ENCODE results near the gene KCNG3.

Gene KCNG3

DNA sequence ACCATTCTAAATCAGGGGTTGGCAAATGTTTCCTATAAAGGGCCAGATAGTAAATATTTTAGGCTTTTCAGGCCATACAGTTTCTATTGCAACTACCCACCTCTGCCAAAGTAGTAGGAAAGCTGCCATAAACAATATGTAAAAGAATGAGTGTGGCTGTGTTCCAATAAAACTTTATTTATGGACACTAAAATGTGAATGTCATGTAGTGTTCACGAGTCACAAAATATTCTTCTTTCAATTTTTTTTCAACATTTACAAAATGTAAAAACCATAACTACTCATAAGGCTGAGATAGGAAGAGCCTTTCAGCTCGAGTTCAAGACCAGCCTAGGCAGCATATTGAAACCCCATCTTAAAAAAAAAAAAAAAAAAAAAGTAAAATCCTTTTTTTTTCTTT, 13.4 kb downstream of the KCNG3 start:
- DNase-seq: no peak

DNA sequence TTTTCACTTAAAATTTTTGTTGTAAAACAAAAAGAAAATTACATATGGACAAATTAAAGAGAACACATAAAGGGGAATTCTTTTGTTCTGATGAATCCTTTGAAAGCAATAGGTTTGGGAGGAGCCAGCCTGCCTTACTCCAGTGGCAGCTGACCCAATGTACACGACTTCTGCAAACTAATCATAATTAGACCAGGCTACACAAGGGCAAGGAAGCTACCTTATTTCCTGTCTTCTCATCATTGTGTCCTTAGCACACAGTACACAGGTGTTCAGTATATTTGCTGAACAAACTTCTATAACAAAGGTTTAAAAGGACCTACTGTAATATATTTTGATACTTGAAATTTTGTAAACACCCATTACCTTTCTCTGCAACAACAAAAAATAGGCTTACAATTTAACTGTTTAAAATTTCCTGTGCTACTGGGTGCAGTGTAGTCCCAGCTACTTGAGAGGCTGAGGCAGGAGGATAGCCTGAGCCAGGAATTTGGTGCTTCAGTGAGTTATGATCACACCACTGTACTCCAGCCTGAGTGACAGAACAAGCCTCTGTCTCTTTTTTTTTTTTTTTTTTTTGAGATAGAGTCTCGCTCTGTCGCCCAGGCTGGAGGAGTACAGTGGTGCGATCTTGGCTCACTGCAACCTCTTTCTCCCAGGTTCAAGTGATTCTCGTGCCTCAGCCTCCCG, 18.9 kb downstream of the KCNG3 start:
- DNase-seq: no peak

DNA sequence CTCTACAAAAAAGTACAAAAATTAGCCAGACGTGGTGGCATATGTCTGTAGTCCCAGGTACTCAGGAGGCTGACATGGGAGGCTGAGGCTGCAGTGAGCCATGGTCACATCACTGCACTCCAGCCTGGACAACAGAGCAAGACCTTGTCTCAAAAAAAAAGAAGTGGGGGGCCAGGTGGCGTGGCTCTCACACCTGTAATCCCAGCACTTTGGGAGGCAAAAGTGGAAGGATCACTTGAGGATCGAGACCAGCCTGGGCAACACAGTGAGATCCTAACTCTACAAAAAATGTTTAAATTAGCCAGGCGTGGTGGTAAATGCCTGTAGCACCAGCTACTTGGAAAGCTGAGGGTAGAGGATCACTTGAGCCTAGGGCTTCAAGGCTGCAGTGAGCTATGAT, 23.1 kb downstream of the KCNG3 start:
- no peak for DNase-seq

DNA sequence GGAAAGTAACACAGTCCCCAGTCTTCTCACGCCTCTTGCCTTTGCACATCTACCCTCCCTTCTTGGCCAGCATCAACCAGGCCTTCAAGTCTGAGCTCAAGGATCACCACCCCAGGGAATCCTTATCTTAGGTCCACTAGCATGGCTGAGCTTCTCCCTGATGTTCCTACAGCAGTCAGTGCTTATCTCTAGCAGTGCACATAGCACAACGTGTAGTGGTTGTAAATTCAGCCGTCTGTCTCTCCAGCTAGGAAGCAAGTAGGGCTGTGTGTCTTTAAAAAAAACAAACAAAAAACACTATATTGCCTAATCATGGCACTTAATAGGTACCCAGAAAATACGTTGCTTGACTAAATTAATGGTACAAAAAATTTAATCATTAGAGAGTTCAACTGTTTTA, 29.2 kb downstream of the KCNG3 start:
- peak; percentile 31 for DNase-seq

DNA sequence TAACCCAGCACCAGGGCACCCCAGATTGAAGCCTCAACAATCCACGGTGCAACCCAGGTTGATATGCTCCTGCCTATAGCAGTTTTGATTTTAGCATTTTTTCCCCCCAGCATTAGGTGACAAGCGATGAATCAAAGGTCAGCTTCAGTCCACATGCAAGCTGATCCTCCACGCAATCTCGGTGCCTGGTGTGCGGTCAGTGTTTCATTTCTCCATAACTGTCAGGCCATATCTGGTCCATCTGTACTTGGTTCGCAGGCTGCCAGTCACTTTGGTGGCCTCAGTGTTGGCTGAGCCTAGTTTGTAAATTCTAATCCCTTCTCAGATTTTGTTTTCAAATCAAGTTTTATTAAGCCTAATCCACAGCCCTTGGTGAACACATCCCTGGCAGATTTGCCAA, 30.2 kb downstream of the KCNG3 start:
- DNase-seq: peak; percentile 11

DNA sequence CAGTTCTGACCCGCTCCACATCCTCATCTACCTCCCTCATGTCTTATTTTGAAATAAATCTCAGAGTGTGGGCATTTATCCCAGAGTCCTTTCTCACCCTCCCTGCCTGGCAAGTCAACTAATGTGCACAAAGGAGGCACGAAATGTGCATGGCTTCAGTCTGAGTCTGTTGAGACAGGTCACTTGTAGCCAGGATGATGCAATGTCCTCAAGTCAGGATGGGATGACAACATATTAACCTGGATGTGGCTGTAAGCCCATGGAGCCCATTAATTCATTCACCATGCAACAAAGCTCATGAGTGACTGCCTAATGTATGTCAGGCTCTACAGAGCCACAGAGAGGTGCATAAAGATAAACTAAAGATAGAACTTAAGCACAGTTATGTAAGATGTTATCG, 34.5 kb downstream of the KCNG3 start:
- DNase-seq: no peak

DNA sequence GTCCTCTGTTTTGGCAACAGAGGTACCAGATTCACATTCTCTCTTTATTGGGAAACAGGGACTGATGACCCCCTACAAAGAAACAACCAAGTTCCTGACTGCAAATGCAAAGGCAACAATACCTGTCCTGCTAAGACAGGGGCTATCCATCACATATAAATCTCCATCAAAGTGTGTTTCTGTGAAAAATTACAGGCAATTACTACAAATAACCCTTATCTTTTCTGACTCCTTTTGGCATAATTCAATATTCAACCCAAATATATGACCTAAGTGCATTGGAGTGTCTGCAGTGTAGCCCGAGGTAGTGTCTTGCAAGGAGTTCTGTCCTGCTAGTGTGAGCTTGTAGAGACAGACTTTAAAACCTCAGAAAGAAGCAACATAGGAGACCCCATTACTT, 35.4 kb downstream of the KCNG3 start:
- DNase-seq: no peak

DNA sequence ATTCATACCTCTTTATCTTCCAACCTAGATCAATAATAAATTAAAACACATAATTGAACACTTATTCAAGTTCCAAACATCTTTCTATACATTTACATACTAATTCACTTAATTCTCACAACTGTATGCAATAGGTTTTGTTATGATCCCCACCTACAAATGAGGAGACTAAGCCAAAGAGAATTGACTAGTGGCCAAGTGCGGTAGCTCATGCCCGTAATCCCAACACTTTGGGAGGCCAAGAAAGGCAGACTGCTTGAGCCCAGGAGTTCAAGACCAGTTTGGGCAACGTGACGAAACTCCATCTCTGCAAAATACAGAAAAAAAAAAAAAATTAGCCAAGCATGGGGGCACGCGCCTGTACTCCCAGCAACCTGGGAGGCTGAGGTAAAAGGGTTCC, 36.8 kb downstream of the KCNG3 start:
- peak; percentile 25 for DNase-seq

DNA sequence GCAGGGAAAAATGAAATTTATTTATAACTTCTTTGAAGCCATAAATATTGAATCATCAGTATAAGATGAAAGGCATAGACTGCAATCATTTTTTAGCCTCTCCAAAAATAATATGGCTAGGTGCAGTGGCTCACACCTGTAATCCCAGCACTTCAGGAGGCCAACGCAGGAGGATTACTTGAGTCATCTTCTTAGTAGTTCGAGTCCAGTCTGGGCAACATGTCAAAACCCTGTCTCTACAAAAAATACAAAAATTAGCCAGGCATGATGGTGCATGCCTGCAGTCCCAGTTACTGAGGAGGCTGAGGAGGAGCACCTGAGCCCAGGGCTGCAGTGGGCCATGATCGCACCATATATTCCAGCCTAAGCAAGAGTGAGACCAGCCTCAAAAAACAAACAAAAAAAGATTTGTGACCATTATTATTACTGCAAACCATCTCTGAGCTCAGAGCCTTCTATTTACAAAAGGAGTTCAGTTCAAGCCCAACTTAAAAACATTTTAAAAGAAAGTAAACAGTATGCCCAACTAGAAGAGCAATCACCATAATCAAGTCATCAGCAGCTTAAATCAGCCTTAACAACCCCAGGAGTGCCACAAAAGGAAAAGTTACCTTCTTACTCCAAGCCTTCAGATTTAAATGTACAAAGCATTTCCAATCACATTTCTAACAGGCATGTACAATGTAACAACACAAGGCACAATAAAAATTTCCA, 37.5 kb downstream of the KCNG3 start:
- no peak for DNase-seq

DNA sequence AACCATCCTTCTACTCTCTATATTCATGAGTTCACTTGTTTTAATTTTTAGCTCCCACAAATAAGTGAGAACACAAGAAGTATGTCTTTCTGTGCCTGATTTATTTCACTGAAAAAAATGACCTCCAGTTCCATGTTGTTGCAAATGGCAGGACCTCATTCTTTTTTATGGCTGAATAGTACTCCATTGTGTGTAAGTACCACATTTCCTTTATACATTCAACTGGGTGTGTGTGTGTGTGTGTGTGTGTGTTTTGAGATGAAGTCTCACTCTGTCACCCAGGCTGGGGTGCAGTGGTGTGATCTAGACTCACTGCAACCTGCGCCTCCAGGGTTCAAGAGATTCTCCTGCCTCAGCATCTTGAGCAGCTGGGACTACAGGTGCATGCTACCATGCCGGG, 41.2 kb downstream of the KCNG3 start:
- DNase-seq: no peak

DNA sequence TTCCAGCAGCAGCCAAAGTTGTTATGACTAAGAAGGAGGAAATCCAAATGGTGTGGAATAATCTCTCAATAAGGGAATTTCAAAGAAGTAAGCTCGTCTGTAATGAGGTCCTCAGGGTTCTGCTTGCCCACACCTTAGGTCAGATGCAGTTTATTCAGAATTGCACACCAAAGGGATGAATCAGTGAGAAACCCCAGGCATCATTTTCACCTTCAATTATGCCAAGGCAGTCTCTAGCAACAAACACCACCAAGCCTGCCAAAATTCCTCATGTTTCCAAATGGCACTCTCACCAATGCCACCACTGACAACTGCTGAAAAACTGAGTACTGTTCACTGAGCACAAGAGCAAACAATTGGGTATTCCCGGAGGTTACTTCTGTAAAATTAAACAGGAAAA, 43.6 kb downstream of the KCNG3 start:
- no peak for DNase-seq

DNA sequence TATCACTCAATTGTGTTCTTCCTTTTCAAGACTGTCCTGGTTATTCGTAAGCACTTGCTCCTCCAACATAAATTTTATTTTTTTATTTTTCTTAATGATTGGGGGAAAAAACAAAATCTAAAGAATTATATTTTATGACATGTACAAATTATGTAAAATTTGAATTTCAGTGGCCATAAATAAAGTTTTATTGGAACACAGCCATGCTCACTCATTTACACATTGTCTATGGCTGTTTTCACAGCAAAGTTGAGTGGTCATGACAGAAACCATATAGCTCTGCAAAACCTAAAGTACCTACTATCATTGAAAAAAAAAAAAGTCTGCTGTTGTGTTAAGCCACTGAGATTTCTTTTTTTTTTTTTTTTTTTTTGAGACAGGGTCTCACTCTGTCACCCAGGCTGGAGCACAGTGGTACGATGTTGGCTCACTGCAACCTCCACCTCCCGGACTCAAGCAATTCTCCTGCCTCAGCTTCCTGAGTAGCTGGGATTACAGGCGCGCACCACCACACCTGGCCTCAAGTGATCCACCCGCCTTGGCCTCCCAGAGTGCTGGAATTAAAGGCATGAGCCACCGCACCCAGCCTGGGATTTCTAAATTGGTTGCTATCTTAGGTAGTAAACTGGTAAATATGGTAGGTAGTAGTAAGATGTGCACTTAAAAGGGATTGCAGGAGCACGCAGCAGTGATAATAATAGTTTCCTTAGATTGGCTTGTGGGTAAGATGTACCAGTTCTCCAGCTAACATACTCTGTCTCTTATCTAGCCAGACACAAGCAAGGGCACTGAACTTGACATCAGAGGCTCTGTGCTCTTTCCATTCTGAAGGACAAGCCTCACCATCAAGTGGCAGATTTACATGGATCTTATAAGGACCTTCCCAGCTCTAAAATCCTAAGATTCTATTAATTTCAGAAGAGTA, 44.4 kb downstream of the KCNG3 start:
- DNase-seq: no peak

DNA sequence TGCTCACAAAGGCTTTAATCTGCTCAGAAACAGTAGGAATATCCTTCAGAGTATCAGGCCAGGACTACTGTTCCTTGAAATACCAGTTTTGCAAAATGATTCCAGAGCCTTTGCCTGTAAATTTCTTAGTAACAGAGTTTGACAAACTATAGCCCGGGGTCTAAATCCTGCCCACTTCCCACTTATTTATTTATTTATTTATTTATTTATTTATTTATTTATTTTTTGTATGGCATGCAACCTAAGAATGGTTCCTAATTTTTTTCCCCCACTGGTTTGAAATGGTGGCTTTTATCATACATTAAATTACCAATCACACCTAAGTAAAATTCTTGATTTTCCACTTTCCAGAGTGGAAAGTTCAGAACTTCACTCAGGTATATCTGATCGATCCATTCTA, 45.6 kb downstream of the KCNG3 start:
- no peak for DNase-seq

DNA sequence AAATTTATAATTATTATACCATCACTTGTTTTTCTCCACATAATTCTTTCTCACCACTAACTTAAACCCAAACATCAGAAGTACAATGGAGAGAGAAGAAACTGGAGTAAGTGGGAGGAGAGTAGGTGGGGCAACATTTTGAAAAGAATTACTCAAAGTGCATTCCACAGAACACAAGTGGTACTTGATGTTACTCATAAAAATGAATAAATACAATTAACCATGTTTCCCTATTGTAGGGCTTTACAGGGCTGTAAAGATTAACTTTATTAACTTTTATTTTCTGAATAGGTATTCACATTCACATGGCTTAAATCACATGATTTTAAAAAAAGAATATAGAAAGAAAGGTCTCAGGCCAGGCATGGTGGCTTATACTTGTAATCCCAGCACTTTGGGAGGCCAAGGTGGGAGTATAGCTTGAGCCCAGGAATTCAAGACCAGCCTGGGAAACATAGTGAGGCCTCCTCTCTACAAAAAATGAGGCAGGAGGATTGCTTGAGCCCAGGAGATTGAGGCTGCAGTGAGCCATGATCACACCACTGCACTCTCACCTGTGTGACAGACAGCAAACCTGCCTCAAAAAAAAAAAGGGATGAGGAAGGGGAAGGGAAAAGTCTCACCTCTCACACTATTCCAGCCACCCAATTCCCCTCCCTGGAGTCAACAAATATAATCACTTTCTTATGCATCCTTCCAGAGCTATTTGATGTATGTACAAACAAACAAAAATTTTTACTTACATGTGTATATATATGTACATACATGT, 47.1 kb downstream of the KCNG3 start:
- no peak for DNase-seq

DNA sequence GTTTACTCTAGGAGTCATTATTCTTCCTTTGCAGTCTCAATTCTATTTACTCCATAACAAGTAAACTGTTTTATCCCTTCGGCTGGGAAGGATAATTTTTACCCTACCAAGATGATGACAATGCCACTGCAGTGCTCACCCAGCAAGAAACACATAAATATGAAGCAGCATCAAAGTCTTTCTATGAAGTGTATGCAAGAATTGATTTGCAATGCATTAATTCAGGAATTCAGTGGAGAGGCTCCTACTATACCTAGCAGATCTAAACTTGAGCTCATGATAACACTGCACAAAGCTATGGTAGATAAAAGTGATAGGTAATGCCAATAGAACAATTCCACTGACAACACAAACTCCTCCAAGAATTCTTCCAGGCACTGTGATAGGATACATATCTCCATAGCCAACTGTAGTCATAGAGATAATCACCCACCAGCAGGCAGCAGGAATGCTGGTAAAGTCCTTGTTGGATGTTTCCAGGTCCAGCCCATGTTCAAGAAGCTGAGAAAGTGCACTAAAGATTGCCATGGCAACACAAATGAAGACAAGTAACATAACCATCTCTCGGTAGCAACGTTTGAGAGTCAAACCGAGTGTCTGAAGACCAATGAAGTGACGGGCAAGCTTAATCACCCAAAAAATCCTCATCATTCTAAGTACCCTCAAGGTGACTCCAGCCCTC, 49.9 kb downstream of the KCNG3 start:
- no peak for DNase-seq

DNA sequence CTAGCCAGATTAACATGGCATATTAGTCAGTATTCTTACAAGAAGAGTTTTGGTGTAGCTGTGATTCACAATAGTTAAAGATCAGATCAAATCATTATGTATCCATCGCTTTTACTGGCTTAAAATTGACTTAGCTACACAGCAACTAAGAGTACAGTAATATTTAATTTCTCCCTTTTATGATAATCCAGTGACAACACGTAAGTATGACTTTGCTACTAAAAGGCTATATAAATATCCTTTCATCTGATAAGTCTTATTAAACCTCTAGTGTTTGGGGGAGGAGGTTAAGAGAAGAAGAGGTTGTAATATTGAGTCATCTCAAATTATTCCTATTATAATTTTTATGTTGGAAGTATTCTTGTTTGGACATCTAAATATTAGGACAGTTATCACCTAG, 51.0 kb downstream of the KCNG3 start:
- DNase-seq: no peak

DNA sequence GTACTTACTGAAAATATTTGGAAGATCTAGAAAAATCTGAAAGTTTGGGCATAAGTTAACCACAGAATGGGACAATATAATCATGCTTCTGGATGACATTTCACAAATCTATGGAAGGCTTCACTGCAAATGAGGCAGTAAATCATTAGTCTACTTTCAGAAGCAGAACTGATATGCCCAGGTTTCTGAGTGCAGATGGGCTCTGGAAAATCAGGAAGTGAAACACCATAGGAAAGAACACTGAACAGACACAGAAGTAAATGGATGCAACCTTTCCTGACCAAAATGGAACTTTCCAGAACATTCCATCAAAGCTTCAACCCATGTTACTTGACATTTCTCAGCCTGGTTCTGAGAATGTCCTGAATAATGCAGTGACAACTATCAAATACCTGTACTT, 55.1 kb downstream of the KCNG3 start:
- DNase-seq: no peak

DNA sequence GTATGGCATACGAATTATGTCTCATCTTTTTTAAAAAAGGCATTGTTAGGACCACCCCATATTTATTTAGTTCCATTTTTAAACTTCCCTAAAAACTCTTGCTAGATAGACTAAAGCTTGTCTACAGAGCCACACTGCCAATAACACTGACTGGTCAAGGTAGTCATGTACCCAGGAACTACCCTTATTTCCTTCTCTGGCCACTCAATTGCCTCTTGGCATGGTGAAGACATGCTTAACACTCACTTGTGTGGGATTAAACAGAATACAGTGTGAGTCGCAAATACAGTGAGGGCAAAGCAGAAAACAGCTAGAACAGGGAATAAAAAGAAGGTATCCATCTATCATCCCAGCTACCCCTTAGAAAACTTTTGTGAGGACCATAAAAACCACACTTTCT, 57.4 kb downstream of the KCNG3 start:
- no peak for DNase-seq

DNA sequence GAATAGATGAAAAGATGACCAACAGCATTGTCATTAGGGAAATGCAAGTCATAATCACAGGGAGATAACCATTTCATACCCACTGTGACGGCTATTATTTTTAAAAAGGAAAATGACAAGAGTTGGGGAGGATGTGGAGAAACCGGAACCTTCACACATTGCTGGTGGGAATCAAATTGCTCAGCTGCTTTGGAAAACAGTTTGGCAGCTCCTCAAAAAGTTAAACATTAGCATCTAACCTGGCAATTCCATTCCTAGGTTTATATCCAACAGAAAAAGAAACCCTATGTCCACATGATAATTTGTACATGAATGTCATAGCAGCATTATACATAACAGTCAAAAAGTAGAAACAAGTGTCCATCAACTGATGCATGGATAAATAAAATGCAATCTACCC, 58.2 kb downstream of the KCNG3 start:
- DNase-seq: no peak

DNA sequence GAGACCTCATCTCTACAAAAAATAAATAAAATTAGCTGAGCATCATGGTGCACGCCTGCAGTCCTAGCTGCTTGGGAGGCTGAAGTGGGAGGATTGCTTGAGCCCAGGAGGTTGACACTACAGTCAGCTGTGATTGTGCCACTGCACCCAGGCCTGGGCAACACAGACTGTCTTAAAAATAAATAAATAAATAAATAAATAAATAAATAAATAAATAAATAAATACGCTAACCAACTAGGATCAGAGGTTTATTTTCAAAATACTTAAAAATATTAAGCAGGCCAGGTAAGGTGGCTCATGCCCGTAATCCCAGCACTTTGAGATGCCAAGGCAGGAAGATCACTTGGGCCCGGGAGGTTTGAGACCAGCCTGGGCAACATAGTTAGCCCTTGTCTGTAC, 63.6 kb downstream of the KCNG3 start:
- DNase-seq: no peak

DNA sequence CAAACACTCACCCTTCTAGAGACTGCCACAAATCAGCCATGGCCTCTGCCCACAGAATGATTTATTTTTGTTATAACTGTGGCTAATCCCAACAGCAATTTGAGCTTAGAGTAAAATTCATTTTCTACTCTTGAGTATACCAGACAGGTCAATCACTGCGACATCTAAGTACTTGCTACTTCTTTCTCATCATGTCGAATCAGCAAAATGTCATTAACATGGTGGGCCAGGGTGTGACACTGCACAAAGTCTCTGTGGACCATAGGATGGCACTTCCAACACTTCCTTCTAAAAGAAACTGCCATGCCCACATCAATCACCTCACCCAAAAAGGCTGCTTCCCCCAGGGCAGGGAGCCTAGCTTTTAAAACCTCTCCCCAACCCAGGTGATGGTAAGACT, 64.4 kb downstream of the KCNG3 start:
- DNase-seq: no peak

DNA sequence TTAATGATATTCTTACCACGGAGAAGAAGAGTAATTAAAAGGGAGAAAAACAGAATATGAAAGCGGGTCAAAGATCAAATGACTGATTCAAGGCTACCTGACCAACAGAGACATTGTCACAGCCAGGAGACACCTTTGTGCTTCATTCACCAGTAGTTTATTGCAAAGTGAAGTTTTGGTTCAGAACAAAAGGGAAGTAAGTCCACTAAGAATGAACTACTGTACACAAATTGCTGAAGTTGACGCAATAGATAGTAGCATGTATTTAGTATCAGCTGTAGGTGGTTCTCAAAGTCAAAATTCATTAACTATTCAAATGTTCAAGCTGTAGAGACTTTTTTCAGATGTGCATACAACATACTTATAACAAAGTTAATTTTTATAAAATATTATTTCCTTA, 68.1 kb downstream of the KCNG3 start:
- DNase-seq: no peak

DNA sequence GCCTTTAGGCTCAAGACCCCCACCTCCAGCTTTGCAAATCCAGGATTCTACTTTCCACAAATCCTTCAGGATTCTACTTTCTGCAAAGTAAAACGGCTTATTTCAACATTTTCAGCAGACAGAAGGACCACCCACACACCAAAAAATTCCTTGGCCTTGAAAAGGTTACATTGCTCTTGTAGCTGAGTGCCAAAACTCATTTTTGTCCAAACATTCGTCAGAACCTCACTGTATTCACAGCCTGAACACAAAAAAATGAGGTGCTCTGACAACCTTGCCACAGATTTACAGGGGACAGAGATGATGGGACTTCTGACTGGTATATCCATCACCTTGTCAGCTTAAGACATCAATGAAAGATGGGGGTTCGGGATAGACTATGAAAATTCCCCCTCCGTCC, 69.7 kb downstream of the KCNG3 start:
- no peak for DNase-seq
